ENCODE results near the gene CIB2.

The CIB2 gene

GRCh38 chr15:78108300-78109084 lies 22.8 kb downstream of the CIB2 start:
- FAIRE-seq (no peak), DNase-seq (ENCODE audit: insufficient read length, low spot score) (peak; percentile 73)
- TF ChIP-seq POLR2A (IDR thresholded peaks at IDR 0.05; ENCODE audit: low read depth, low read length): no peak

DNA sequence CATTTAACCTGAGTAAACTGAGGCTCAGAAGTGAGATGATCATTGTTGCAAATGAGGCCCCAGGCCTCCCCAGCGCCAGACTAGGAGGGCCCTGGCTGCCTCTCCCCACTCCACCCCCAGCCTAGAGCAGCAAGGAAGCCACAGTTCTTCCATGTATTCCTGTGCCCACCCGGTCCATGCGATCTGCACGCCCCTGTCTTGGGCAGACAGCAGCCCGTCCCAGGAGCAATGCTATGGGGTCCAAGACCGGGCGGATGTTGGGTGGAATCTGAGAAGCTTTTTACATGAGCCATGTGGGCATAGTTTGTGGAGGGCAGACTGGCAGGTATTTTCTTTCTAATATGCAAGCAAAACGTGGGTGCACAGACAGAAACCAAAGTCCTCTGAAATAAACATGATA lies 23.8 kb downstream of the CIB2 start:
- no peak for DNase-seq (ENCODE audit: insufficient read length, low spot score)
- no peak for TF ChIP-seq POLR2A (IDR thresholded peaks at IDR 0.05; ENCODE audit: low read depth, low read length)
- no peak for FAIRE-seq

DNA sequence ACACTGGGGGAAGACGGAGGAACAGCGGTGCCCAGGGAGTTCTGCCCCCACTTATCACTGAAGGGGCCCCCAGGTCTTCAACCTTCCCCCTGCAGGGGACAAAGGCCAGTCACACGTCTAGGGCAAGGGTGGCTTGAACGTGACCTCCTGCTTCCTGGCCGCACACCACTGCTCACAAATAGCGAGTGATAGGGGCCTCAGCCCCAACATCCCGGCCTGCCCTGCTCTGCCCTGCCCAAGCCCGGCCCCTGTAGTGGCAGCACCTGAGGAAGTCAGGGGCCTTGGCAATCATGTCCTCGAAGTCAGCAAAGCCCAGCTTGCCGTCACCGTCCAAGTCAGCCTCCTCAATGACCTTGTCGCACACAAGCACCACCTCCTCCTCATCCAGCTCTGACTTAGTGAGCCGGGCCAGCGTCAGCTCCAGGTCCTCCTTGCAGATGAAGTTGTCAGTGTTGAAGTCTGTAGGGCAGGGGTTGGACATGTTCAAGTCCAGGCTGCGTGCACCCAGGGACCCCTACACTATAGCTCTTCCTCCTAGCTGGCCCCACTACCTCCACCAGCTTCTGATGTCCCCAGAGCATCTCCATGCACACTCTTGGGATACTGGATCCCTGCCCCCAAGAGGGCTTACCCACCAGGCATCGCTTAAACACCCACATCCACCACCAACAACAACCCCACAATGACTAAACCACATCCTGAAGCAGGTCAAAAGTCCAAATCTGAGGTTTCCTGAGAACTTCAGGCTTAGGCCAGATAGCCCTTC lies 25.6 kb downstream of the CIB2 start:
- no peak for FAIRE-seq
- no peak for DNase-seq (ENCODE audit: insufficient read length, low spot score)
- no peak for TF ChIP-seq POLR2A (IDR thresholded peaks at IDR 0.05; ENCODE audit: low read depth, low read length)

DNA sequence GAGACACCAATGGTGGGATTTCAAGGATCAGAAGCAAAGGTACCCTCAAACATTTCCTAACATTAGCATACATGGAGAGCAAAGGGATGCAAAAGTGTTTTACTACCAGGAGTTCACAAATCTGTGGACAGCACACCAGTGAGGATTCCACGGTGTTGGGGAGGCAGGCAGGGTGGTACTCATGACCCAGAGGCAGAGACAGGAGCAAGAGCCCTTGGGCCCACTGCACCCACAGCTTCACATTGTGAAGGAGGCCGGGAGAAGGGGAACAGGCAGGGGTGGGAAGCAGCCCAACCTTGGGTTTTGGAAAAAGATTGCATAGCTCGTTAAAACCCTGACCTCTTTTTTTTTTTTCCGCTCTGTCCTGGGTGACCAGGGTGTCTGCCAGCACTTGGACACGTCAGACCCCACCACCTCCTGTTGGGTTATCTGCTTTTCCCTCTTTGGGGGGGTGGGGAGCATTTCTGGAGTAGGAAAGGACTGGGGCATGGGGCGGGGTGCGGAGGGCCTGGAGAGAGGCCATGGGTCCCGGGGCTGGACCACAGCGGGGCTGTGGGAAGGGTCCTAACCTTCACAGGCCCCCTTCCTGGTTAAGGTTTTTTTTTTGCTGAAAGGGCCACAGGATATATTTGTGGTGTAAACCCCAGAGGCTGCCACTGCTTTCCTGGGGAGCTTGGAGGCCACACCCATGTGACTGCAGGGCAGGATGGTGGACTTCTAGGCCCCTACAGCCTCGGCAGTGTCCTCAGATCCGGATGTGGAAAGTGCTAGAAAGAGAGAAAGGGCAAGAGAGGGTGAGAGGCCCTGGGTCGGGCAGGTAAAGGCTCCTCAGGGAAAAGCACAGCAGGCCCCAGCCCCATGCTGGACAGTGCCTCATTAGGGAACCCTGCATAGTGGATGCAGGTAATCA lies 26.4 kb downstream of the CIB2 start:
- FAIRE-seq: no peak
- TF ChIP-seq POLR2A (IDR thresholded peaks at IDR 0.05; ENCODE audit: low read depth, low read length): no peak
- no peak for DNase-seq (ENCODE audit: insufficient read length, low spot score)

GRCh38 chr15:78104119-78104479 lies 27.1 kb downstream of the CIB2 start:
- no peak for TF ChIP-seq POLR2A (IDR thresholded peaks at IDR 0.05; ENCODE audit: low read depth, low read length)
- FAIRE-seq (no peak), DNase-seq (ENCODE audit: insufficient read length, low spot score) (no peak)

DNA sequence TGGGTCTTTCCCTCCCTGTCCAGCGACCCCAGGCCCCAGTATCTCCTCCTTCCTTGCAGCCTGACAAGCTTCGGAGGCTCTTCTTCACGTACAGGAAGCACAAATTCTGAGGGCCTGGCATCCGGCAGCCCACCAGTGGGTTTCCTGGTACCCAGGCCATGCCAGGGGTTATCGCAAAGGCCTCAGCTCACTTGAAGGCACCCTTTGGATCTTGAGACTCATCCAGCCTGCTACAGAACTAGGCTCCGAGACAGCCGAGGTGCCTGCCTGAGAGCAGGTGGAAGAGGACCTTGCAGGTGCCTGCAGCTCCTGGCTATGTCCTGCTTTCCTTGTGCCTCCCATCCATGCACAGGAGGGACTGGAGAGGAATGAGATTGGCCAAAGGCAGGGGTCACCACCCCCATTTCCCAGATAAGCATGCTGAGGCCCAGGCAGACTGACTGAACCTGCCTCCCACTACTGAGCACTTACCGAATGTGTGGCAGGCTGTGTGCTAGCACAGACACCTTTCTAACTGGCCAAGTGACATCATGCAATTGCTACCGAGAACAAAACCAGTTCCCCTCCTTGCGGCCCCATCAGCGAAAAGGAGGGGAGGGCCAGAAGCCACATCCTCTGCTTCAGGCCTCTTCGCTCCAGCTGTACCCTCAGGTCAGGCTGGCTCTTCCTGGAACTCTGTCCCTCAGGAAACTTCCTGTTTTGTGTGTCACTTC lies 27.7 kb downstream of the CIB2 start:
- no peak for DNase-seq (ENCODE audit: insufficient read length, low spot score)
- no peak for TF ChIP-seq POLR2A (IDR thresholded peaks at IDR 0.05; ENCODE audit: low read depth, low read length)

DNA sequence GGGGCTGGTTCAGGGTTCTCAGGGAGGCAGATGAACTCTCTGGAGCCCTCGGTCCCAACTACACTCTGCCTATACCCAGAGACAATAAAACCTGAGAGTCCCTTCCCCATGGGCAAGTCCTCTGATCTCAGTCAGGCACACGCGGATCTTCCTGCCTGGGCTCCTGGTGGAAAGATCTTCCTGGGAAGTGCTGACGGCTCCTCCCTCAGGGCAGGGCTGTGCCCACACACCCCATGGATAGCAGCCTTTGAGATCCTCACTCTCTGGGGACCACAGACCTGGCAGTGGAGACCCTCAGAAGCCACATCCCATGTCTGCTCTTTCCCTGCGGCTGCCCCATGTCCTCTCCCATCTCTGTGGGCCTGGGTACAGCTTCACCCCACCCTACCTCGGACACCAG lies 28.5 kb downstream of the CIB2 start:
- TF ChIP-seq POLR2A (IDR thresholded peaks at IDR 0.05; ENCODE audit: low read depth, low read length): no peak
- no peak for DNase-seq (ENCODE audit: insufficient read length, low spot score)
- FAIRE-seq: no peak

More for the DNA sequence above, 27.7 kb downstream of the CIB2 start:
- FAIRE-seq: no peak

DNA sequence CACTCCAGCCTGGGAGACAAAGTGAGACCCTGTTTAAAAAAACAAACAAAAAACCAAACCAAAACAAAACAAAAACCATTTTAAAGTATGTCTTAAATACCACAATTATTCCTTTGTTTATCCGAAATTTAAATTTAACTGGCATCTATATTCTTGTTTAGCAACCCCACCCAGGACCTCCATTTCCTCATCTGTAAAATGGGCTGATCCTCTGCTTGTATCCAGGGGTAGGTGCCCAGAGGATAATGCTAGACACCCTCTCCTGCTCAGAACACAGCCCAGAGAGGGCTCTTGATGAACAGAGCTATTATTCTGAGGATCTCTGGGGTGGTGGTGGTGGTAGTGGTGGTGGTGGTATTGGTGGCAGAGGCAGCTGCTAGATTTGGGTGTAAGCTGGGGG lies 29.0 kb downstream of the CIB2 start:
- TF ChIP-seq POLR2A (IDR thresholded peaks at IDR 0.05; ENCODE audit: low read depth, low read length): no peak
- DNase-seq (ENCODE audit: insufficient read length, low spot score): no peak
- FAIRE-seq: no peak

GRCh38 chr15:78101423-78102105 lies 29.7 kb downstream of the CIB2 start:
- no peak for FAIRE-seq
- no peak for TF ChIP-seq POLR2A (IDR thresholded peaks at IDR 0.05; ENCODE audit: low read depth, low read length)
- DNase-seq (ENCODE audit: insufficient read length, low spot score): no peak

GRCh38 chr15:78100886-78101285 lies 30.4 kb downstream of the CIB2 start:
- no peak for DNase-seq (ENCODE audit: insufficient read length, low spot score)
- TF ChIP-seq POLR2A (IDR thresholded peaks at IDR 0.05; ENCODE audit: low read depth, low read length): no peak
- FAIRE-seq: no peak

DNA sequence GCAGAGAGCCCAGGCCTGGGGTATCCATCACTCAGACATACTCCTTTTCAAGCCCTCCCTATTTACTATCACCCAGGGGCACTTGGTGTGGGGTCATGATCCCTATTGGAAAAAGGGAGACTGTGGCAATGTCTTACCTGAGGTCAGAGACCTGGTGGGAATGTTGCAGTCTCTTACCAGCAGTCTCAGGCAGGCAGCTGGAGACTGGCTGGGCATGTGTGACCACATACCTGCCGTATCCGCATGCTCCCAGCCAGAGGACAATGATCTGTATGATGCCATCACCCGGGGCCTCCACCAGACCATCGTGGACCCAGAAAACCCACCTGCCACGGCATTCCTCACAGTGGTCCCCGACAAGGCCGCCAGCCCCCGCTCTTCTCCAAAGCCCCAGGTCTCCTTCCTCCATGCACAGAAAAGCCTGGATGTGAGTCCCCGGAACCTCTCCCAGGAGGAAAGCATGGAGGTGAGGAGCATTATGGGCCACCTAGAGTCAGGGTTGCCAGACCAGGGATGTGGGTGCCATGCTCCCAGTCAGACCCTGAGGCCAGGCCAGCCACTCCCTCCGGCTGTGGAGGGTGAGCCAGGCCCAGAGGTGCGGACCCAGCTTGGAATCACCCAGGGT lies 33.0 kb downstream of the CIB2 start:
- TF ChIP-seq POLR2A (IDR thresholded peaks at IDR 0.05; ENCODE audit: low read depth, low read length): no peak
- DNase-seq (ENCODE audit: insufficient read length, low spot score) (no peak), FAIRE-seq (no peak)

DNA sequence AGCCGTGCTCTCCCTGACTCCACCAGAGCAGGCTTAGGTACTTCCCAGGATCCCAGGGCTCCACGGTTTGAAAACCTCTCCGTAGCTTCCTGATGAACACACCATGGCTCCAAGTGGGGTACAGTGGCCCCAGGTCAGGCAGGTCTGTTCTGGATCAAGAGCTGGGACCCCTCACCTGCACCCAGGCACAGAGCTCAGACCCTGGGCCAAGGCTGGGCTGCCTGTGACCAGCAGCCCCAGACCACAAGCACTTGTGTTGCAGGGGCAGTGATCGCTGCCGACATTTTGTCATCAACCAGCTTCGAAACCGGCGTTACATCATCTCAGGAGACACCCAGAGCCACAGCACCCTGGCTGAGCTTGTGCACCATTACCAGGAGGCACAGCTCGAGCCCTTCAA lies 33.6 kb downstream of the CIB2 start:
- FAIRE-seq: no peak
- no peak for TF ChIP-seq POLR2A (IDR thresholded peaks at IDR 0.05; ENCODE audit: low read depth, low read length)
- no peak for DNase-seq (ENCODE audit: insufficient read length, low spot score)
